GM23338 (cell line): ENCODE measurements around the gene L3MBTL4. TPM values are rescaled to one million over a fixed set of nuclear protein-coding genes. Genes with fewer than 3 reads are reported as not detected.

Experiments used
- ATAC-seq: fragments of 200-7000 bp; cut with Tn5 transposase; 3 replicates; pipeline ENCODE4 v1.9.1; 2020
- DNase-seq: peaks from one replicate; pipeline ENCODE4 v3.0.0-alpha.2; 2015; ENCODE audit warnings: low spot score
- H2AFZ ChIP-seq: fragments of 200-600 bp; sonication (generic); 2 replicates; pipeline ENCODE4 v1.8.0; 2016; ENCODE audit warnings: antibody characterized with exemption, mild to moderate bottlenecking, moderate library complexity
- H3F3A ChIP-seq: fragments of 200-600 bp; sonication (generic); replicated peaks from 2 replicates; pipeline ENCODE4 v1.8.0; 2017; ENCODE audit warnings: antibody characterized with exemption, mixed run types, low read depth
- H3K27ac ChIP-seq: fragments of 200-600 bp; sonication (generic); 2 replicates; pipeline ENCODE4 v1.6.1; 2016; ENCODE audit warnings: low read depth
- H3K27me3 ChIP-seq: fragments of 200-600 bp; sonication (generic); 2 replicates; pipeline ENCODE4 v1.8.0; 2016; ENCODE audit warnings: mild to moderate bottlenecking, mixed run types, moderate library complexity; ENCODE audit not compliant: insufficient read depth
- H3K36me3 ChIP-seq: fragments of 200-600 bp; sonication (generic); 2 replicates; pipeline ENCODE4 v1.8.0; 2016; ENCODE audit warnings: mild to moderate bottlenecking; ENCODE audit not compliant: insufficient read depth
- H3K4me1 ChIP-seq: fragments of 200-600 bp; sonication (generic); 2 replicates; pipeline ENCODE4 v1.8.0; 2016; ENCODE audit warnings: mild to moderate bottlenecking, moderate library complexity; ENCODE audit not compliant: insufficient read depth
- H3K4me2 ChIP-seq: fragments of 200-600 bp; sonication (generic); 2 replicates; pipeline ENCODE4 v1.7.1; 2017; ENCODE audit warnings: mixed run types
- H3K4me3 ChIP-seq: fragments of 200-600 bp; sonication (generic); 2 replicates; pipeline ENCODE4 v1.6.1; 2016; ENCODE audit warnings: mixed run types
- H3K79me2 ChIP-seq: fragments of 200-600 bp; sonication (generic); replicated peaks from 2 replicates; pipeline ENCODE4 v1.8.0; 2017; ENCODE audit warnings: mild to moderate bottlenecking; ENCODE audit not compliant: insufficient read depth
- H3K9me2 ChIP-seq: fragments of 200-600 bp; sonication (generic); 2 replicates; pipeline ENCODE4 v1.8.0; 2017; ENCODE audit not compliant: insufficient read depth
- H4K20me1 ChIP-seq: fragments of 200-600 bp; sonication (generic); replicated peaks from 2 replicates; pipeline ENCODE4 v1.8.0; 2017; ENCODE audit warnings: mild to moderate bottlenecking; ENCODE audit not compliant: insufficient read depth
- H3K27ac Mint-ChIP-seq: 2 replicates; pipeline ENCODE4 v1.8.0; 2020; ENCODE audit warnings: inconsistent platforms, mild to moderate bottlenecking, moderate library complexity, mixed read lengths
- H3K27me3 Mint-ChIP-seq: 3 replicates; pipeline ENCODE4 v1.8.0; 2022; ENCODE audit warnings: low read depth, mild to moderate bottlenecking, moderate library complexity, mixed read lengths, inconsistent platforms; ENCODE audit not compliant: insufficient read depth, poor library complexity
- H3K36me3 Mint-ChIP-seq: 3 replicates; pipeline ENCODE4 v1.8.0; 2021; ENCODE audit warnings: low read depth, mild to moderate bottlenecking, inconsistent platforms, moderate library complexity, mixed read lengths
- H3K4me1 Mint-ChIP-seq: 3 replicates; pipeline ENCODE4 v1.8.0; 2020; ENCODE audit warnings: mild to moderate bottlenecking, inconsistent platforms, mixed read lengths
- H3K4me3 Mint-ChIP-seq: 3 replicates; pipeline ENCODE4 v1.8.0; 2021; ENCODE audit warnings: moderate library complexity, mild to moderate bottlenecking, inconsistent platforms, mixed read lengths
- H3K9me3 Mint-ChIP-seq: 3 replicates; pipeline ENCODE4 v1.8.0; 2020; ENCODE audit warnings: moderate library complexity, mild to moderate bottlenecking, inconsistent platforms, mixed read lengths
- CREB1 ChIP-seq: fragments of 250-450 bp; sonication (Bioruptor Pico); IDR thresholded peaks from 2 replicates; pipeline ENCODE4 v1.5.0; 2020; ENCODE audit warnings: low read depth, mild to moderate bottlenecking, moderate library complexity
- EZH2 ChIP-seq: fragments of 200-600 bp; sonication (generic); IDR thresholded peaks from one replicate; pipeline ENCODE4 v1.8.0; 2017; ENCODE audit warnings: antibody characterized with exemption, mild to moderate bottlenecking, low read depth; ENCODE audit not compliant: unreplicated experiment
- EZH2phosphoT487 ChIP-seq: fragments of 200-600 bp; sonication (generic); IDR thresholded peaks from one replicate; pipeline ENCODE4 v1.8.1; 2018; ENCODE audit warnings: antibody characterized with exemption; ENCODE audit not compliant: unreplicated experiment
- JUNB ChIP-seq: IDR thresholded peaks from one replicate; pipeline ENCODE4 v1.6.1; 2016; ENCODE audit warnings: antibody characterized with exemption; ENCODE audit not compliant: unreplicated experiment
- NANOG ChIP-seq: IDR thresholded peaks from 2 replicates; pipeline ENCODE4 v1.6.1; 2016; ENCODE audit warnings: antibody characterized with exemption, borderline replicate concordance
- POLR2AphosphoS5 ChIP-seq: IDR thresholded peaks from 2 replicates; pipeline ENCODE4 v1.6.1; 2016; ENCODE audit warnings: antibody characterized with exemption, low read depth
- STAT1 ChIP-seq: IDR thresholded peaks from one replicate; pipeline ENCODE4 v1.6.1; 2016; ENCODE audit warnings: antibody characterized with exemption; ENCODE audit not compliant: unreplicated experiment
- ZNF331 ChIP-seq: fragments of 250-450 bp; sonication (Bioruptor Pico); IDR thresholded peaks from 2 replicates; pipeline ENCODE4 v1.5.0; 2020; ENCODE audit warnings: low read depth, mild to moderate bottlenecking, moderate library complexity
- polyA plus RNA-seq: library from polyadenylated mRNA; unstranded; fragments of >200 nt; fragmentation: Nextera tagmentation; extraction: Ambion mirVana; gene quantifications from 2 replicates; pipeline ENCODE4 v1.2.1, GENCODE V29; 2016
- total RNA-seq: library from RNA; depleted of rRNA; stranded (reverse); fragments of >200 nt; shearing (Covaris generic); gene quantifications from 2 replicates; pipeline ENCODE4 v1.2.3, GENCODE V29; 2014
- TF ChIP-seq, protein P1 (sequence below): fragments of 250-450 bp; sonication (Bioruptor Pico); IDR thresholded peaks from 2 replicates; pipeline ENCODE4 v1.5.0; 2020; ENCODE audit warnings: mild to moderate bottlenecking, moderate library complexity
- TF ChIP-seq, protein P2 (sequence below): IDR thresholded peaks from 2 replicates; pipeline ENCODE4 v1.6.1; 2016; ENCODE audit warnings: antibody characterized with exemption
- TF ChIP-seq, protein P3 (sequence below): IDR thresholded peaks from one replicate; pipeline ENCODE4 v1.6.1; 2018; ENCODE audit warnings: antibody characterized with exemption; ENCODE audit not compliant: unreplicated experiment

The L3MBTL4 gene
- total and polyA plus RNA-seq, 2 experiments from 2014 or later = 0.48 to 2.8 TPM

DNA sequence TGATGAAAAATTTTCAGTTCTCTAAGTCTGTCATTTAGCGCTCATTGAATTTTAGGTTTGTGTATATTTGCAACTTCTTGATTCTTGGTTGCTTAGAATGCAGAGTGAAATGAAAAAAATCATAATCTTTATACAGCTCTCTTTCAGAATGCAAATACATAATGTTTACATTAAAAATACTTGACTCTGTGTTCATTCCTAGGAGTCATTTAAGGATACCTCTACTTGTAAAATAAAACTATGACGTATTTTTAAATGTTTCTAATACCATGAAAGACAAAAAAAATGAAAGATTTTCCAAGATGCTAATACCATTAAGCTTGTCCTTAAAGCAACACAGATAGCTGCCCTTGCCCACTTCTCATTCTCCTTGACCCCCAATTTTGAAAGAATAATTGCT lies 259.0 kb downstream of the L3MBTL4 start:
- TF ChIP-seq JUNB (no peak), ZNF331 (CRISPR knock-in tag) (no peak), CREB1 (CRISPR knock-in tag) (no peak), NANOG (no peak), EZH2 (no peak), EZH2phosphoT487 (no peak), STAT1 (no peak), POLR2AphosphoS5 (no peak)
- TF ChIP-seq, protein P1, sequence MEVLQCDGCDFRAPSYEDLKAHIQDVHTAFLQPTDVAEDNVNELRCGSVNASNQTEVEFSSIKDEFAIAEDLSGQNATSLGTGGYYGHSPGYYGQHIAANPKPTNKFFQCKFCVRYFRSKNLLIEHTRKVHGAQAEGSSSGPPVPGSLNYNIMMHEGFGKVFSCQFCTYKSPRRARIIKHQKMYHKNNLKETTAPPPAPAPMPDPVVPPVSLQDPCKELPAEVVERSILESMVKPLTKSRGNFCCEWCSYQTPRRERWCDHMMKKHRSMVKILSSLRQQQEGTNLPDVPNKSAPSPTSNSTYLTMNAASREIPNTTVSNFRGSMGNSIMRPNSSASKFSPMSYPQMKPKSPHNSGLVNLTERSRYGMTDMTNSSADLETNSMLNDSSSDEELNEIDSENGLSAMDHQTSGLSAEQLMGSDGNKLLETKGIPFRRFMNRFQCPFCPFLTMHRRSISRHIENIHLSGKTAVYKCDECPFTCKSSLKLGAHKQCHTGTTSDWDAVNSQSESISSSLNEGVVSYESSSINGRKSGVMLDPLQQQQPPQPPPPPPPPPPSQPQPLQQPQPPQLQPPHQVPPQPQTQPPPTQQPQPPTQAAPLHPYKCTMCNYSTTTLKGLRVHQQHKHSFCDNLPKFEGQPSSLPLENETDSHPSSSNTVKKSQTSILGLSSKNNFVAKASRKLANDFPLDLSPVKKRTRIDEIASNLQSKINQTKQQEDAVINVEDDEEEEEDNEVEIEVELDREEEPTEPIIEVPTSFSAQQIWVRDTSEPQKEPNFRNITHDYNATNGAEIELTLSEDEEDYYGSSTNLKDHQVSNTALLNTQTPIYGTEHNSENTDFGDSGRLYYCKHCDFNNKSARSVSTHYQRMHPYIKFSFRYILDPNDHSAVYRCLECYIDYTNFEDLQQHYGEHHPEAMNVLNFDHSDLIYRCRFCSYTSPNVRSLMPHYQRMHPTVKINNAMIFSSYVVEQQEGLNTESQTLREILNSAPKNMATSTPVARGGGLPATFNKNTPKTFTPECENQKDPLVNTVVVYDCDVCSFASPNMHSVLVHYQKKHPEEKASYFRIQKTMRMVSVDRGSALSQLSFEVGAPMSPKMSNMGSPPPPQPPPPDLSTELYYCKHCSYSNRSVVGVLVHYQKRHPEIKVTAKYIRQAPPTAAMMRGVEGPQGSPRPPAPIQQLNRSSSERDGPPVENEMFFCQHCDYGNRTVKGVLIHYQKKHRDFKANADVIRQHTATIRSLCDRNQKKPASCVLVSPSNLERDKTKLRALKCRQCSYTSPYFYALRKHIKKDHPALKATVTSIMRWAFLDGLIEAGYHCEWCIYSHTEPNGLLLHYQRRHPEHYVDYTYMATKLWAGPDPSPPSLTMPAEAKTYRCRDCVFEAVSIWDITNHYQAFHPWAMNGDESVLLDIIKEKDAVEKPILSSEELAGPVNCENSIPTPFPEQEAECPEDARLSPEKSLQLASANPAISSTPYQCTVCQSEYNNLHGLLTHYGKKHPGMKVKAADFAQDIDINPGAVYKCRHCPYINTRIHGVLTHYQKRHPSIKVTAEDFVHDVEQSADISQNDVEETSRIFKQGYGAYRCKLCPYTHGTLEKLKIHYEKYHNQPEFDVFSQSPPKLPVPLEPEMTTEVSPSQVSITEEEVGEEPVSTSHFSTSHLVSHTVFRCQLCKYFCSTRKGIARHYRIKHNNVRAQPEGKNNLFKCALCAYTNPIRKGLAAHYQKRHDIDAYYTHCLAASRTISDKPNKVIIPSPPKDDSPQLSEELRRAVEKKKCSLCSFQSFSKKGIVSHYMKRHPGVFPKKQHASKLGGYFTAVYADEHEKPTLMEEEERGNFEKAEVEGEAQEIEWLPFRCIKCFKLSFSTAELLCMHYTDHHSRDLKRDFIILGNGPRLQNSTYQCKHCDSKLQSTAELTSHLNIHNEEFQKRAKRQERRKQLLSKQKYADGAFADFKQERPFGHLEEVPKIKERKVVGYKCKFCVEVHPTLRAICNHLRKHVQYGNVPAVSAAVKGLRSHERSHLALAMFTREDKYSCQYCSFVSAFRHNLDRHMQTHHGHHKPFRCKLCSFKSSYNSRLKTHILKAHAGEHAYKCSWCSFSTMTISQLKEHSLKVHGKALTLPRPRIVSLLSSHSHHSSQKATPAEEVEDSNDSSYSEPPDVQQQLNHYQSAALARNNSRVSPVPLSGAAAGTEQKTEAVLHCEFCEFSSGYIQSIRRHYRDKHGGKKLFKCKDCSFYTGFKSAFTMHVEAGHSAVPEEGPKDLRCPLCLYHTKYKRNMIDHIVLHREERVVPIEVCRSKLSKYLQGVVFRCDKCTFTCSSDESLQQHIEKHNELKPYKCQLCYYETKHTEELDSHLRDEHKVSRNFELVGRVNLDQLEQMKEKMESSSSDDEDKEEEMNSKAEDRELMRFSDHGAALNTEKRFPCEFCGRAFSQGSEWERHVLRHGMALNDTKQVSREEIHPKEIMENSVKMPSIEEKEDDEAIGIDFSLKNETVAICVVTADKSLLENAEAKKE (CRISPR knock-in tag) = no peak
- TF ChIP-seq, protein P2, sequence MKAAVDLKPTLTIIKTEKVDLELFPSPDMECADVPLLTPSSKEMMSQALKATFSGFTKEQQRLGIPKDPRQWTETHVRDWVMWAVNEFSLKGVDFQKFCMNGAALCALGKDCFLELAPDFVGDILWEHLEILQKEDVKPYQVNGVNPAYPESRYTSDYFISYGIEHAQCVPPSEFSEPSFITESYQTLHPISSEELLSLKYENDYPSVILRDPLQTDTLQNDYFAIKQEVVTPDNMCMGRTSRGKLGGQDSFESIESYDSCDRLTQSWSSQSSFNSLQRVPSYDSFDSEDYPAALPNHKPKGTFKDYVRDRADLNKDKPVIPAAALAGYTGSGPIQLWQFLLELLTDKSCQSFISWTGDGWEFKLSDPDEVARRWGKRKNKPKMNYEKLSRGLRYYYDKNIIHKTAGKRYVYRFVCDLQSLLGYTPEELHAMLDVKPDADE = no peak
- TF ChIP-seq, protein P3, sequence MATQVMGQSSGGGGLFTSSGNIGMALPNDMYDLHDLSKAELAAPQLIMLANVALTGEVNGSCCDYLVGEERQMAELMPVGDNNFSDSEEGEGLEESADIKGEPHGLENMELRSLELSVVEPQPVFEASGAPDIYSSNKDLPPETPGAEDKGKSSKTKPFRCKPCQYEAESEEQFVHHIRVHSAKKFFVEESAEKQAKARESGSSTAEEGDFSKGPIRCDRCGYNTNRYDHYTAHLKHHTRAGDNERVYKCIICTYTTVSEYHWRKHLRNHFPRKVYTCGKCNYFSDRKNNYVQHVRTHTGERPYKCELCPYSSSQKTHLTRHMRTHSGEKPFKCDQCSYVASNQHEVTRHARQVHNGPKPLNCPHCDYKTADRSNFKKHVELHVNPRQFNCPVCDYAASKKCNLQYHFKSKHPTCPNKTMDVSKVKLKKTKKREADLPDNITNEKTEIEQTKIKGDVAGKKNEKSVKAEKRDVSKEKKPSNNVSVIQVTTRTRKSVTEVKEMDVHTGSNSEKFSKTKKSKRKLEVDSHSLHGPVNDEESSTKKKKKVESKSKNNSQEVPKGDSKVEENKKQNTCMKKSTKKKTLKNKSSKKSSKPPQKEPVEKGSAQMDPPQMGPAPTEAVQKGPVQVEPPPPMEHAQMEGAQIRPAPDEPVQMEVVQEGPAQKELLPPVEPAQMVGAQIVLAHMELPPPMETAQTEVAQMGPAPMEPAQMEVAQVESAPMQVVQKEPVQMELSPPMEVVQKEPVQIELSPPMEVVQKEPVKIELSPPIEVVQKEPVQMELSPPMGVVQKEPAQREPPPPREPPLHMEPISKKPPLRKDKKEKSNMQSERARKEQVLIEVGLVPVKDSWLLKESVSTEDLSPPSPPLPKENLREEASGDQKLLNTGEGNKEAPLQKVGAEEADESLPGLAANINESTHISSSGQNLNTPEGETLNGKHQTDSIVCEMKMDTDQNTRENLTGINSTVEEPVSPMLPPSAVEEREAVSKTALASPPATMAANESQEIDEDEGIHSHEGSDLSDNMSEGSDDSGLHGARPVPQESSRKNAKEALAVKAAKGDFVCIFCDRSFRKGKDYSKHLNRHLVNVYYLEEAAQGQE = no peak
- Histone ChIP-seq H3K4me3 (no peak overlapping the region), H3K27ac (no peak overlapping the region), H3F3A (no peaks in the 10 kb centered on the region), H3K36me3 (no peaks in the 10 kb centered on the region), H3K27me3 (no peaks in the 10 kb centered on the region), H3K9me2 (peaks cover 10% of the 10 kb centered on the region; the same call in 1 of the 2 replicates), H2AFZ (no peak overlapping the region), H3K4me1 (no peaks in the 10 kb centered on the region), H4K20me1 (no peaks in the 10 kb centered on the region), H3K79me2 (no peaks in the 10 kb centered on the region), H3K4me2 (no peak overlapping the region)
- no peak overlapping the region for H3K27ac Mint-ChIP-seq
- H3K27me3 Mint-ChIP-seq = no peaks in the 10 kb centered on the region
- H3K9me3 Mint-ChIP-seq = peaks cover 7% of the 10 kb centered on the region; the same call in 2 of the 3 replicates
- H3K4me1 Mint-ChIP-seq = no peaks in the 10 kb centered on the region
- DNase-seq (no peak), ATAC-seq (no peak)
- H3K36me3 Mint-ChIP-seq = no peaks in the 10 kb centered on the region
- H3K4me3 Mint-ChIP-seq = no peak overlapping the region
